ENCODE data around the gene PPP1R37.

The PPP1R37 gene

DNA sequence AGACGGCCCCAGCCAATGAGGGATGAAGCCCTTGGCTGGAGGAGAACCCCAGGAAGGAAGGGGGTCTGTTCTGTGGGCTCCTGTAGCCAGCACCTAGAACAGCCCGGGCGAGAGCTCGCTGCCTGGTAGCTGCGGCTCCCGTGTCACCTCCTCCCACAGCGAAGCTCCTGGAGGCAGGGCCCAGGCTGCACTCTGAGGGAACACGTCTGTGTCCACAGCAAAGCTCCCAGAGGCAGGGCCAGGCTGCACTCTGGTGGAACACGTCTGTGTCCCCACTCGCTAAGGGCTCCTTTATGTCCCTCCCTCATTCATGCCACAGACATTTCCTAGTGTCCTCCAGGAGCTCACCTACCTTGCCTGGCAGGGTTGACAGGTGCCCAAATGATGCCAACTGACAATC, 76.6 kb downstream of the PPP1R37 start:
- DNase-seq (ENCODE audit: low read depth in 2 of 2), result no peak

DNA sequence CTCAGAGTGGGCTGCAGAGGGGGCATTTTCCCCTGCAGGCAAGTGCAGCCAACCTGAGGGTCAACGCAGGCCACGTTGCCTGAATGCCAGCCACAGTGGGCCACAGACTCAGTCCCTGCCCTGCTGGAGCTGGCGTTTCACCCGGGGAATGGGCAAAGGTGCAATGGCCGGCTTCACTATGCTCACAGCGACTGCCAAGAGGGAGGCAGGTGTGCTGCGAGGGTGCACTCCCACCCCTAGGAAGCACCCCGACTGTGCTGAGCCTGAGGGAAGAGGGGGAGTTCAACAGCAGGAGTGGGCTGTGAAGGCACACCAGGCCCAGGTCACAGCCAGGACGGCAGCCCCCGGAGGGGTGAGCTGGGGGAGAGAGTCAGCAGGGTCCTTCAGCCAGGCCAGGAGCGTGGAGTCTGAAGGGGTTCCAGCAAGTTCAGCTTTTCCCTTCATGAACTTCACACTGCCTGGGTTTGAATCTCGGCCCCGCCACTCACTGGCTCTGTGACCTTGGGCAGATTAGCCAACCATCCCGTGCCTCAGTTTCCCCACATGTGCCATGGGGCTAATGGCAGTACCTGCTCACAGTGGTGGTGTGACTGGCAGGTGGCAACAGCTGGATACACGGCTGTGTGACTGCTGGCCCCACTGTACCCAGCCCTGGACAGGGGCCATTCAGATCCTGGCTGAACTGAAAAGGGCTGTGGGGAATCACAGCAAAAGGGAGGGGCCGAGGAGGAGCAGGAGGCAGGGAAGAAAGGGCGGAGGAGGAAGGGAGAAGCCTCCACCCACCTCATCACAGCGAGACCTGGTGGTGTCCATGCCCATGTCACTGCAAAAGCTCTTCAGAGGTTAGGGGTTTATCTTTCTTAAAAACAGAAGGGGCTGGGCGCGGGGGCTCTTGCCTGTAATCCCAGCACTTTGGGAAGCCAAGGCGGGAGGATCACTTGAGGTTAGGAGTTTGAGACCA, 77.4 kb downstream of the PPP1R37 start:
- no peak for DNase-seq (ENCODE audit: low read depth in 2 of 2)

DNA sequence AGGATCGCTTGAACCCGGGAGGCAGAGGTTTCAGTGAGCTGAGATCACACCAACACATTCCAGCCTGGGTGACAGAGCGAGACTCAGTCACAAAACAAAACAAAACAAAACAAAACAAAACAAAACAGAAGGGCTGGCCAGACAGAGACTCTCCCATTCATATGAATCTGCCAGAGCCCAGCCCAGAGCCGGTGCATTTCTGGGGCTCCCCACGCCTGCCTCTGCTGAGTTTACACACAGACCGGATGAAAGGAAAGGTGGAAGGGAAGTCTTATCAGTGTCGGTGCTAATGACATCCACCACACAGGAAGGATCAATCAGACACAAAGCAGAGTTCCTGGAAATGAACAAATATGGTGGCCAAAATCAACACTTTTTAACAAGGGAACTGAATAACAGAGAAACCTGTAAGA, 78.2 kb downstream of the PPP1R37 start:
- DNase-seq (ENCODE audit: low read depth in 2 of 2), result no peak

DNA sequence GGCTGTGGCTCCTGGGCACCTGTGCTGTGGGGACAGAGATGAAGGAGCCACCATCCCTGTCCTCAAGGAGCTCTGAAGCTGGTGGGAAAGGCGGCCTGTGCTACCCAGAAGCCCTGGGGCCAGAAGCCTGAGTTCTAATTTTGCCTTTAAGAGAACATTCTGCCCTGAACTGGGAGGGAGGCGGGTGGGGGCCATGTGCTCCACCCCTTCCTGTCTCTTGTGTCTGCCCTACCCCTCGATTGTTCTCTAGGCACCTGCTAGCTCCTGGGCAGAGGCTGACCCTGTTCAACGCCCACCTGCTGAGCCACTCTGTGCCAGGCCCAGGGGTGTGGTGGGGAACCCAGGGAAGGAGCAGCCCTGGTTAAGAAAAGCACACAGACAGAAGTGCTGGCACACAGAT, 79.2 kb downstream of the PPP1R37 start:
- no peak for DNase-seq (ENCODE audit: low read depth in 2 of 2)

DNA sequence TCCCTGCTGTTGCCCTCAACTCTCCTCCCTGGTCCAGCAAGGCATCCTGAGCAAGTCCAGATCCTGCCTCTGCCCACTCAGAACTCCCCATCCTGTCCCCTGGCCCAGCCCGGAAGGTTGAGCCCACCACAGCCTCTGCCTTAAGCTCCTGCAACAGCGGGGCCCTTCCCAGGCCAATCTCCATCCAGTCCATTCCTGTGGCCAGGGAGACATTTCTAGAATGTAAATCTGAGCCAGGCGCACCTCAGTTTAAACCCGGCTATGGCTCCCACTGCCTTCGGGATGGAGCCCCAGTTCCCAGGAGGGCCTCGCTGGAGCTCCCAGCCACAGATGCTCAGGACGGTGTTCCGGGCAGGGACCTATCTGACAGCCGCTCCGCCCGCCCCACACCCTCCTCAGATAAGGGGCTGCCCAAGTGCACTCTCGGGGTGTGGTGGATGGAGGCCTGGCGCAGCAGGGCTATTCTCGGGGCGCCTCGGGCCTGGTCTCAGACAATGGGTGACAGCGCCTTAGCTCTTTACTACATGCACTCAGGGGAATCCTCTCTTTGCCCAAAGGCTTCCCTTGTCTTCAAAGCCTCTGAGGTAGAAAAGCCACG, 79.7 kb downstream of the PPP1R37 start:
- DNase-seq (ENCODE audit: low read depth in 2 of 2), result no peak

DNA sequence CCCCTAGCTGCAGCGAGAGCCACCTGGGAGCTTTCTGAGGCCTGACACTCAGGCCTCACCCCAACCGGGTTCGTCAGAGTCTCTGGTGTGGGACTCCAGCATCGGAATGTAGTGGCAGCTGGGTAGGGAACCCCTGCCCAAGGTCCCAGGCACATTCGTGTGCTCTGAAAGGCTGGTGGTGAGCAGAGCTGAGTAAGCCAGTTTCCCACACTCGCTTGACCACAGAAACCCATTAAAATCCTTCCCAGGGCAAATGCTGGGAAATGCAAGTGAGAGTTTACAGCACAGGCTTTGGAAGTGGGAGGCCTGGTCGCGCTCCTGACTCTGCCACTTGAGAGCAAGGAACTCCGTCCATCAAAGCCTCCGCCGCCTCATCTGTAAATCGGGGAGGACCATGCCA, 80.8 kb downstream of the PPP1R37 start:
- DNase-seq (ENCODE audit: low read depth in 2 of 2), result no peak

DNA sequence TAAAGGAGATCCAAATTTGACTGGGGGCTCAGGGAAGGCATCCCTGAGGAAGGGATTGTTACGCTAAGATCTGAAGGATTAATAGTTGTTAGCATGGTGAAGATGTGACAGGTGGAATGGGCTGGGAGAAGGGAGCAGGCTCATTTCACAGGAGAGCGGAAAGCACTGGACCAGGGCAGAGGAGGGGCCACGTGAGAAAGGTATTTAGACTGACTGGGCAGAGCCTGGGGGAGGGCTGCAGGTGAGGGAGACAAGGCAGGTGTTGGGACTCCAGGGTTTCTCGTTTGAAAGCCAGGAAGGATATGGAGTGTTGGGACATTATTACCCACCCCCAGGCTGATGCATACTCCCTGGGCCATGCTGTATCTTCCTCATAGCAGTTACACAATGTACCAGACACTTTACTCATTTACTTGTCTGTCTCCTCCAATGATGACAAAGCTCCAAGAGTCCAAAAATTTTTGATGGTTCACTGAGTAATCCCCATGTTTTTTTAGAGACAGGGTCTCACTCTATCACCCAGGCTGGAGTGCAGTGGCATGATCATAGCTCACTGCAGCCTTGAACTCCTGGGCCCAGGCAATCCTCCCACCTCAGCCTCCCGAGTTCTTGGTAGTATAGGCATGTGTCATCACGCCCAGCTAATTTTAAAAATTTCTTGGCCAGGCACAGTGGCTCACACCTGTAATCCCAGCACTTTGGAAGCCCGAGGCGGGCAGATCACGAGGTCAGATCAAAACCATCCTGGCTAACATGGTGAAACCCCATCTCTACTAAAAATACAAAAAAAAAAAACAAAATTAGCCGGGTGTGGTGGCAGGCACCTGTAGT, 82.8 kb downstream of the PPP1R37 start:
- no peak for DNase-seq (ENCODE audit: low read depth in 2 of 2)

DNA sequence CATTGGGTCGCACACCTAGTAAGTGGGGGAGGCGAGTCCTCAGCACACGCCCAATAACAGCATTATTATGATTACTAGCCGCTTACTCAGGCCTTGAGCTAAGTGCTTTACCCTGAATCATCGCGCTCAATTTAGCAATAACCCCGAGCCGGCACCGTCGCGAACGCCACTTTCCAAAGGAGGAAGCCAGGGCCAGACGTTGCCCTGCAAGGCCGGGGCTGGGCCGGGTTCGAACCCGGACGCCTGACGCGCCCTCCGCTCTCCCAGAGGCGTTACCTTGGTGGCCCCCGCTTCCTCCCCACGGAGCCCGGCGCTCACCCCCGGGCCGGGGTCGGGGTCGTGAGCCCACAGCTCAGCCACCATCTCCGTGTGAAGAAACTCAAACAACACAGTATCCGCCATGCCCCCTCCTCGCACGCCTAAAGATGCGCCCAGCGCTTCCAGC, 84.9 kb downstream of the PPP1R37 start, which contains the start of gene TRAPPC6A:
TRAPPC6A (minus strand) TSS at position 421 of the 445 bp plus-strand sequence; CDS start at position 402, 19 bp downstream.
- no peak for DNase-seq (ENCODE audit: low read depth in 2 of 2)

DNA sequence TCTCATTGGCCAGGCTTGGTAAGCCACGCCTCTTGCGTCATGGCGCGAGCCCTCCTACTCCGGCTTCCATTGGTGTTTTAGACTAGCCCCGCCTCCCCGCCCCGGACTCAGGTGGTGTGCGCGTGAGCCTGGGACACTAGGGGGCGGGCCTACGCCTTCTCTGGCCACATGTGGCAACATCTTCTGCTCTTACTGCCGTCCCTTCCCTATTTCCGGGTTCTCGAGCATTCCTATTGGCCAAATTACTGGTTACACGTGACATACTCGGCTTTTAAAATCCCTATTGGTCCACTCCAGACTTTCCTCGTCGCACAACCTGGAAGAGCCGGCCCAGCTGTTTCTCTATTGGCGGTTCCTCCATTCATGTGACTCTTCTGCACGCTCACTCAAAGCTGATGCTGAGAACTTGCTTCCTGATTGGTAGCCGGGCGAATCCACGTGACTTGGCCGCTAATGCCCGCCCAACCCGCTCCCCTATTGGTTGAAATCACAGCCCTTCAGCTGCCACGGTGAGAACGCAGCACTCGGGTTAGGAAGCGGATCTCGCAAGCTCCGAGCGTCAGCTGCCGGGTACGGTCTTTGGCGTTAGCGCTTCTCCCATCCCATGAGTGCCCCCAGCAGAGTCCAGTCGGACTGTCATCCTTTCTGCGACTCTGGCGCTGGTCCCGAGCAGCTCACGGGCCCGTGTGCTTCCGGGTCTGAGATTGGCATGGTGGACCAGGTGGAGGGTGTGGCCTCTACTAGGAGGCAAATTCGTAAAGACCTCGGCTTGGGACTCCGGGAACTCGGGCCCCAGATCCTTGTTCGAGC, 85.5 kb downstream of the PPP1R37 start, which contains the start of gene BLOC1S3:
BLOC1S3 (plus strand) TSS at position 523 of the 810 bp plus-strand sequence. CDS start 513 bp downstream, outside the sequence.
- peak; percentile 99 to 100 for DNase-seq (ENCODE audit: low read depth in 2 of 2)

DNA sequence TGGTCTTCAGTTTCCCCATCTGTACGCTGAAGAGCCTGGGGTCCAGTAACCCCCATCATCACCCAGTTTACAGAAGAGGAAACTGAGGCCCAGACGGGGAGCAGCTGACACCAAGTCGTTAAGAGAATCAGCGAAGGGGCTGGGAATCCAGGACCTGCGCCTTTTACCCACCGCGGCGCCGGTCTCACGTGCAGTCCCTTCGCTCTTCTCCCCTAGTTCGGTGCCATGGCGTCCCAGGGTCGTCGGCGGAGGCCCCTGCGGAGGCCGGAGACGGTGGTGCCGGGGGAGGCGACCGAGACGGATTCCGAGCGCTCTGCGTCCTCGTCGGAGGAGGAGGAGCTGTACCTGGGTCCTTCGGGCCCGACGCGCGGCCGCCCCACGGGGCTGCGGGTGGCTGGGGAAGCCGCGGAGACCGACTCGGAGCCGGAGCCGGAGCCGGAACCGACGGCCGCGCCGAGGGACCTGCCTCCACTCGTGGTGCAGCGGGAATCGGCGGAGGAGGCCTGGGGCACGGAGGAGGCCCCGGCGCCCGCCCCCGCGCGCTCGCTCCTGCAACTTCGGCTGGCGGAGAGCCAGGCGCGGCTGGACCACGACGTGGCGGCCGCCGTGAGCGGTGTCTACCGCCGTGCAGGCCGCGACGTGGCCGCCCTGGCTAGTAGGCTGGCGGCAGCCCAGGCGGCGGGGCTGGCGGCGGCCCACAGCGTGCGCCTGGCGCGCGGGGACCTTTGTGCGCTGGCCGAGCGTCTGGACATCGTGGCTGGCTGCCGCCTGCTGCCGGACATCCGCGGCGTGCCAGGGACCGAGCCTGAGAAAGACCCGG, 86.3 kb downstream of the PPP1R37 start:
- peak in 1 of 2 experiments; percentile 22 for DNase-seq (ENCODE audit: low read depth in 2 of 2)

DNA sequence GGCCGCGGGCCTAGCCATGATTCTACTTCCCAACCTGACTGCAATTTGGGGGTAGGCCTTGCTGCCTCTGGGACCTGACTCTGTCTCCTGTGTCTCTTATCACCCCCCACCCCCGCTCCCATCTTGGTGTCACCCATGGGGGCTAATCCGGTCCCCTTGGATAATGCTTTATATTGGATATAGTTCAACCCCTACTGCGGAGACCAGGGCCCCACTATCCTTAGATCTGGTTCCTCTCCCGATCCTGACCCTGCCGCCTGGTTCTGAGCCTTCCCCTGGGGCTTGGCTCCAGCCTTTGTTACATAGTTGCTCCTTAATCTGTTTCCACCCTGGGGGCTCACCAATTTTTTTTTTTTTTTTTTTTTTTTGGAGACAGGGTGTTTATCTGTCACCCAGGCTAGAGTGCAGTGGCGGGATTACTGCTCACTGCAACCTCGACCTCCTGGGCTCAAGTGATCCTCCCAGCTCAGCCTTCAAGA, 87.0 kb downstream of the PPP1R37 start:
- DNase-seq (ENCODE audit: low read depth in 2 of 2), result no peak

DNA sequence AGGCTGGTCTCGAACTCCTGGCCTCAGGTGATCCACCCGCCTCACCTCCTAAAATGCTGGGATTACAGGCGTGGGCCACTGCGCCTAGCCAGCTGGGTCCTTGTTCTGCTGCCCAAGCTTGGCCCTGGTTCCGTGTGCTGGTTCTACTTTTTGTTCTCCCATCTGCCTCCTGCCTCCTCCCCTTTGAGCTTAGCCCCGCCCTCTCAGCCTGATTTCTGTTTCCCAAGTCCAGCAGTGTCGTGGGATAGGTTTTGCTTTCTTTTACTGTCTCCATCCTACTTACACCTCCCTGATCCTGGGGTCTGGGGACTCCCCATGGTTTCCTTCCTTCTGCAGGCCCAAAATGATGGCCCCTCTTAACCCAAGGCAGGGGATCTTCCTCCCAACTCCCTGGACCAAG, 88.0 kb downstream of the PPP1R37 start:
- no peak for DNase-seq (ENCODE audit: low read depth in 2 of 2)

DNA sequence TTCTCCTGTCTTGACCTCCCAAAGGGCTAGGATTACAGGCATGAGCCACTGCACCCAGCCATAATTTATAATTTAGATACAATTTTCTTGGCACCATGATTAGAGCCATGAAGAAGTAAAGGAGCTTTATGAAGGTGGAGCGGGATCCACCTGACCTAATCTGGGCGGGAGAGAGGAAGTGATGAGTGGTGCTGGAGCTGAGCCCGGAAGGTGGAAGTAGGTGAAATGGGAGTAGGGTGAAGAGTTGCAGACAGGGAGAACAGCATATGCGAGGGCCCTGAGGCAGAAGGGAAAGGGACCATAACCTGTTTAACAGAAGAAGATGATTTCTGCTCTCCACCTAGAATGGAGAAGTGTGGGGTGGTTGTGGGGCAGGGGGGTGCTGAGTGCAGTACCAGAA, 89.8 kb downstream of the PPP1R37 start:
- DNase-seq (ENCODE audit: low read depth in 2 of 2), result no peak

DNA sequence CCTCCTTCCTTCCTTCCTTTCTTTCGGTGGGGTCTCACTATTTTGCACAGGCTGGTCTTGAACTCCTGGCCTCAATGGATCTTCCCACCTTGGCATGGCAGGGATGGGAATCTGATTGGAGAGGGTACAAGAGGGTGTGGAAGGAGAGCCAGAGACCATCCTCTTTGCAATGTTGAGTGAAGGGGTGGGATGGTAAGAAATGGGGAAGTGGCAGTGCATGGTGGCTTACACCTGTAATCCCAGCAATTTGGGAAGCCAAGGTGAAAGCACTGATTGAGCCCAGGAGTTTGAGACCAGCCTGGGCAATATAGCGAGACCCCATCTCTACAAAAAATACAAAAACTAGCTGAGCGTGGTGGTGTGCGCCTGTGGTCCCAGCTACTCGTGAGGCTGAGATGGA, 91.1 kb downstream of the PPP1R37 start:
- no peak for DNase-seq (ENCODE audit: low read depth in 2 of 2)

DNA sequence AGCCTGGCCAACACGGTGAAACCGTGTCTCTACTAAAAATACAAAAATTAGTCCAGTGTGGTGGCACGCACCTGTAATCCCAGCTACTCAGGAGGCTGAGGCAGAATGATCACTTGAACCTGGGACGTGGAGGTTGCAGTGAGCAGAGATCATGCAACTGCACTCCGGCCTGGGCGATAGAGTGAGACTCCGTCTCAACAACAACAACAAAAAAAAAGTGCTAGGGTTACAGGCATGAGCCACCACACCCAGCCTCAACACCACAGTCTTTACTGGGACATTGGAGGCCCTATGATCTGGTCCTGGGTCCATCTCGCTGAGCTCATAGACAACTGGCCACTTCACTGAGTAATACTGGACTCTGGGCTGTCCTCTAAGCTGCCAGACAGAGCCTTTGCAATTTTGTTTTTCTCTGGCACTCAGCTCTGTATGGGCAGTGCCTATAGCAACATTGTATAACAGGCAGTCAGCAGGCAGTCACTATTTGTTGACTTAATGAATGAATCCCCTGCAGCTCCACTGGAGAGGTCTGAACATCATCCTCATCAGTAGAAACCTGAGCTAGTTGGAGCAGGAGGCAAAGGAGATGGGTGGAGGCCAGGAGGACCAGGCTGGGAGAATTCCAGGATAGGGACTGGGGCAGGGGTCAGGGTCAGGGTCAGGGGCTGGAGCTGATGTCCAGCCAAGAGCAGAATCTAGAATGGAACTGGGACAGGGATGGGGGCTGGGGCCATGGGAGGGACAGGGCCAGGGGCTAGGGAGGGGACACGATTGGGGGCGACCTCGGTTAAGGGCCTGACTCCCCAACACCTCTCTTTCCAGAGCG, 93.7 kb downstream of the PPP1R37 start:
- no peak for DNase-seq (ENCODE audit: low read depth in 2 of 2)

DNA sequence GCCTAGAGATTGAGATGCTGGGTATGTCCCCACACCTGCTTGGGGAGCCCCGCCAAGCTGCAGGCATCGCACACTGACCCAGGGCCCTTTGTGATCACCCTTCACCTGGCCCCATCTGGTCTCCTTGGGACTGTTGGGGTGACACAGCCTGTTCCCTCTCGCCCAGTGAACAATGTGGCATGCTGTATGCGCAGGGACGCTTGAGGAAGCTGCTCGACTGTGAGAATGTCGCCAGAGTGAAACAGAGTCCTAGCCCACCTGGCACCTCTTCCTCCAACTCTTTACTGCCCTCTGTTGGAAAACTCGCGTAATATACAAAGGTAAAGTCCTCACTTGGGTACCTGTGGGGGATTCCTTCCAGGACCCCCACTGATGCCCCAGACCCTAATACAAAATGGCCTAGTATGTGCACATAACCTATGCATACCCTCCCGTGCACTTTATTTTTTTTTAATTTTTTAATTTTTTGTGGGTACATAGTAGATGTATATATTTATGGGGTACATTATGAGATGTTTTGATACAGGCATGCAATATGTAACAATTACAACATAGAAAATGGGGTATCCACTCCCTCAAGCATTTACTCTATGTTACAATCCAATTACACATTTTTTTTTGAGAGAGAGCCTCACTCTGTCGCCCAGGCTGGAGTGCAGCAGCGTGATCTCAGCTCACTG, 94.6 kb downstream of the PPP1R37 start:
- DNase-seq (ENCODE audit: low read depth in 2 of 2), result no peak

DNA sequence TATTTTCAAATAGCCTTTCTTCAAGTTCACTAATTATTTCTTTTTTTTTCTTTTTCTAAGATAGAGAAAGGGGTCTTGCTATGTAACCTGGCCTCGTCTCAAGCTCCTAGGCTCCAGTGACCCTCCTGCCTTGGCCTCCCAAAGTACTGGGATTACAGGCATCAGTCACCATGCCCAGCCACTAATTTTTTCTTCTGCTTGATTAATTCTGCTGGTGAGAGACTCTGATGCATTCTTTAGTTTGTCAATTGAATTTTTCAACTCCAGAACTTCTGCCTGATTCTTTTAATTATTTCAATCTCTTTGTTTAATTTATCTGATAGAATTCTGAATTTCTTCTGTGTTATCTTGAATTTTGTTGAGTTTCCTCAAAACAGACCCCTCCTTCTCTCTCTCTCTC, 97.0 kb downstream of the PPP1R37 start:
- no peak for DNase-seq (ENCODE audit: low read depth in 2 of 2)

DNA sequence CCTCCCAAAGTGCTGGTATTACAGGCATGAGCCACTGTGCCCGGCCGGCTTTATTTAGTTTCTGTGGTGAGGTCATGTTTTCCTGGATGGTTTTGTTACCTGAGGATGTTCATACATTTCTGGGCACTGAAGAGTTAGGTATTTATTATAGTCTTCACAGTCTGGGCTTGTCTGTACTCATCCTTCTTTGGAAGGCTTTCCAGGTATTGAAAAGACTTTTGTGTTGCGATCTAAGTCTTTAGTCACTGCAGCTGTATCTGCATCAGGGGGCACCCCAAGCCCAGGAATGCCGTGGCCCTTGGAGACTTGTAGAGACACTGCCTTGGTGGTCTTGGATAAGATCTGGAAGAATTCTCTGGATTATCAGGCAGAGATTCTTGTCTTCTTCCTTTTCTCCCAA, 98.4 kb downstream of the PPP1R37 start:
- no peak for DNase-seq (ENCODE audit: low read depth in 2 of 2)

DNA sequence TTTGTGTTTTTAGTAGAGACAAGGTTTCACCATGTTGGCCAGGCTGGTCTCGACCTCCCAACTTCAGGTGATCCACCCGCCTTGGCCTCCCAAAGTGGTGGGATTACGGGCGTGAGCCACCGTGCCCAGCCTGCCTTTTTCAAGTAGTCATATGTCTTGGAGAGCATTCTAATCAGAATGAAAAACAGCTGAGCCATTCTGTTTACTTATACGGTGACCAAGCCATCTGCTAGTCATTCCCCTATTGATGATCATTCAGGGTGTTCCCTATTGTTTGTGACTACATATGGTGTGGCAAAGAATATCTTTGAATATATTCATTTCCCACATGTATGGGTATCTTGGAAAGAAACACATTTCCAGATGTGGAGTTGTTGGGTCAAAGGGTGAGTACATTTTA, 102.8 kb downstream of the PPP1R37 start:
- DNase-seq (ENCODE audit: low read depth in 2 of 2), result no peak
